HepG2 (cell line): ENCODE measurements around the gene ADAMTS4. TPM values are rescaled to one million over a fixed set of nuclear protein-coding genes. Genes with fewer than 3 reads are reported as not detected.

Source experiments
- AKNA ChIP-seq: sonication (generic); formaldehyde crosslinking; IDR thresholded peaks from 2 replicates; pipeline ENCODE4 v1.4.0; 2020; ENCODE audit warnings: missing genetic modification reagents, borderline replicate concordance
- CEBPB ChIP-seq: IDR thresholded peaks from 2 replicates; pipeline ENCODE4 v1.6.1; 2011; ENCODE audit warnings: low read depth, low read length, improper control_type of control experiment, borderline replicate concordance
- ETS1 ChIP-seq: sonication (generic); formaldehyde crosslinking; IDR thresholded peaks from 2 replicates; pipeline ENCODE4 v1.4.0; 2020; ENCODE audit warnings: missing genetic modification reagents
- FOXA1 ChIP-seq, 2 experiments: fragments of 450-650 bp in 1 of 2; sonication (generic) in 1 of 2; formaldehyde crosslinking in 1 of 2; IDR thresholded peaks; 2 replicates each; pipeline versions ENCODE4 v1.4.0 to v1.6.1; 2016 to 2020; ENCODE audit warnings: missing genetic modification reagents in 1 of 2
- KDM5B ChIP-seq: sonication (generic); formaldehyde crosslinking; IDR thresholded peaks from 2 replicates; pipeline ENCODE4 v1.4.0; 2020; ENCODE audit warnings: missing genetic modification reagents, mild to moderate bottlenecking, borderline replicate concordance
- MLLT10 ChIP-seq: sonication (generic); formaldehyde crosslinking; IDR thresholded peaks from 2 replicates; pipeline ENCODE4 v1.4.0; 2020; ENCODE audit warnings: missing genetic modification reagents
- NFATC3 ChIP-seq: sonication (generic); formaldehyde crosslinking; IDR thresholded peaks from 2 replicates; pipeline ENCODE4 v1.5.1; 2020; ENCODE audit warnings: mild to moderate bottlenecking, missing genetic modification reagents
- NR1H2 ChIP-seq: sonication (generic); formaldehyde crosslinking; IDR thresholded peaks from 2 replicates; pipeline ENCODE4 v1.8.1; 2022; ENCODE audit warnings: low read depth, missing genetic modification reagents, borderline replicate concordance
- PAWR ChIP-seq: sonication (generic); formaldehyde crosslinking; IDR thresholded peaks from 2 replicates; pipeline ENCODE4 v1.4.0; 2020; ENCODE audit warnings: missing genetic modification reagents, mild to moderate bottlenecking, borderline replicate concordance
- PHB2 ChIP-seq: fragments of 450-650 bp; IDR thresholded peaks from 2 replicates; pipeline ENCODE4 v1.6.1; 2018; ENCODE audit not compliant: partially characterized antibody
- PRDM15 ChIP-seq: sonication (generic); formaldehyde crosslinking; IDR thresholded peaks from 2 replicates; pipeline ENCODE4 v1.4.0; 2020; ENCODE audit warnings: missing genetic modification reagents
- RBAK ChIP-seq: sonication (generic); formaldehyde crosslinking; IDR thresholded peaks from 2 replicates; pipeline ENCODE4 v1.5.1; 2020; ENCODE audit warnings: mild to moderate bottlenecking, missing genetic modification reagents
- ZFP62 ChIP-seq: sonication (generic); formaldehyde crosslinking; IDR thresholded peaks from 2 replicates; pipeline ENCODE4 v1.4.0; 2020; ENCODE audit warnings: missing genetic modification reagents
- ZNF687 ChIP-seq: sonication (generic); formaldehyde crosslinking; IDR thresholded peaks from 2 replicates; pipeline ENCODE4 v1.5.1; 2020; ENCODE audit warnings: mild to moderate bottlenecking, missing genetic modification reagents, moderate library complexity
- polyA plus RNA-seq, 8 experiments: library from polyadenylated mRNA; depleted of rRNA in 3 of 8; stranded (reverse) in 7 of 8; unstranded in 1 of 8; fragments of >200 nt; fragmentation: Illumina TruSeq in 4 of 8; extraction: Trizol in 4 of 8; gene quantifications; 2 replicates each; pipeline versions ENCODE4 v1.2.1 to v1.2.3, GENCODE V29; 2011 to 2016; ENCODE audit warnings: low read depth in 4 of 8, missing spikeins in 1 of 8, mixed read lengths in 1 of 8; ENCODE audit not compliant: insufficient read depth in 1 of 8
- total RNA-seq, 5 experiments: library from RNA; depleted of rRNA; stranded (reverse); fragments of >200 nt; fragmentation: Illumina TruSeq; extraction: Trizol; gene quantifications; 2 replicates each; pipeline ENCODE4 v1.2.3, GENCODE V29; 2016; ENCODE audit warnings: low read depth in 1 of 5

Gene ADAMTS4
- total and polyA plus RNA-seq, 2 of the 13 experiments (the other 11 are each of a cell fraction or from before 2014, with no cell fraction given) = 0.51 to 1.7 TPM

- TF ChIP-seq CEBPB (no peak), AKNA (CRISPR knock-in tag) (no peak), PAWR (CRISPR knock-in tag) (no peak), PHB2 (no peak), PRDM15 (CRISPR knock-in tag) (no peak), RBAK (CRISPR knock-in tag) (no peak), MLLT10 (CRISPR knock-in tag) (no peak), NFATC3 (CRISPR knock-in tag) (no peak), FOXA1 (IDR thresholded peaks at IDR 0.05) (no peak), FOXA1 (CRISPR knock-in tag; IDR thresholded peaks at IDR 0.05) (no peak), NR1H2 (CRISPR knock-in tag) (no peak), ZFP62 (CRISPR knock-in tag) (no peak), KDM5B (CRISPR knock-in tag) (peak; percentile 77; the same call in 1 of the 2 replicates), ETS1 (CRISPR knock-in tag) (no peak), ZNF687 (peak; percentile 73)
Observed at GRCh38 chr1:161159087-161159912, 39.6 kb downstream of the ADAMTS4 start, which contains the start of gene USP21 (continued).
